ELR (cell line): ENCODE results near the gene FASN.
A peak's percentile ranks its signal among the peaks of the same experiment; 100 is the strongest.

Source experiments
- DNase-seq: peaks from one replicate; pipeline ENCODE4 v3.0.0-alpha.2; 2015; ENCODE audit warnings: low read depth

The FASN gene

DNA sequence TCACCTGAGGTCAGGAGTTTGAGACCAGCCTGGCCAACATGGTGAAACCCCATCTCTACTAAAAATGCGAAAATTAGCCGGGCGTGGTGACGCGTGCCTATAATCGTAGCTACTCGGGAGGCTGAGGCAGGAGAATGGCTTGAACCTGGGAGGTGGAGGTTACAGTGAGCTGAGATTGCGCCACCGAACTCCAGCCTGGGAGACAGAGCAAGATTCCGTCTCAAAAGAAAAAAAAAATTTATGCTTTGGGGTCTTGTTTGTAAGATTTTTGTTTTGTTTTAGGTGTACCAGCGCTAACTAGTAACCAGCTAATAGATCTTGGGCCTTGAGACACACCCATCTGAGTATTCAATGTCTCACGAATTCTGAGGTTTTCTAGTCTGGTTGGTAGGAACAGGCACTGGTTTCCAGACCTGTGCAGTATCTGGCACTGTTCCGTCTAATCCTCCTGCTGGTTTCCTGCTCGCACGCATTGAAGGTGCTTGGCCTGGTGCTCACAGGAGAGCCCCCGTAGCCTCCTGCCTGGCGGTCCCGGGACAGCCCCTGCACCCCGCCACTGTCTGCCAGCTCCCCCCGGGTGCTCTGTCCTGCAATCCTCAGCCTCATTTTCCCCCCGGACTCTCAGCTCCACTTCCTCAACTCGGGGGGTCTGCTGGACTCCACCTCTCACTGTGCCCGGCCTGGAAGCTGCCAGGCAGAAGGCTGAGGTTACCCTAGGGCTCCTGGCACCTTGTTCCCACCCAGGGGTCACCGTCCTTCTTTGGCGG is 21.8 kb downstream of the FASN start:
- DNase-seq = no peak

DNA sequence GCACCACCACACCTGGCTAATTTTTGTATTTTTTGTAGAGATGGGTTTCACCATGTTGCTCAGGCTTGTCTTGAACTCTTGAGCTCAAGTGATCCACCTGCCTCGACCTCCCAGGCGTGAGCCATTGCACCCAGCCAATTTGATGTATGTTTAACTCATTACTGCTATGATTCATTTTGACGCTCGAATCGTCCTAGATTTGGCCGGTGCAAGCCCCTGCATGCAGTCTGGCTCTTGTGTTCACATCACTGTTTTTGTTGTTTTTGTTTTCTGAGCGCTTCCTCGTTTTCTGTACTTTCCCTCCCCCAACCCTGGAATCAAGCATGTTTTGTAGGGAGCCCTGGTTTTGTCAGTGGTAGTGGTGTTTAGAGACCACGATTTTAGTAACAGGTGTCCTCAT is 24.6 kb downstream of the FASN start:
- no peak for DNase-seq

DNA sequence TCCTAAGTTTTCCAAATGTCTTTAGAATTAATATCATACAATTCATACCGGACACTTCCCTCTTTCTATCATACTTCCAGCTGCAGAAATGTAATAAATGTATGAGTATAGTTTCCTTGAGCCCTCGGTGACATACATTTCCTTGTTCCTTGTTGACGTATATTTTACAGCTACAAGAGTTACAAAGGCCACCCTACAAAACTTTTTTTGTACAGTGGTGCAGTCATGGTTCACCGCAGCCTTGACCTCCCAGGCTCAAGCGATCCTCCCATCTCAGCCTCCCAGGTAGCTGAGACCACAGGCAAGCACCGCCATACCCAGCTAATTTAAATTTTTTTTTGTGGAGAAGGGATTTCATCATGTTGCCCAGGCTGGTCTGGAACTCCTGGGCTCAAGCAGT is 25.2 kb downstream of the FASN start:
- DNase-seq = no peak

DNA sequence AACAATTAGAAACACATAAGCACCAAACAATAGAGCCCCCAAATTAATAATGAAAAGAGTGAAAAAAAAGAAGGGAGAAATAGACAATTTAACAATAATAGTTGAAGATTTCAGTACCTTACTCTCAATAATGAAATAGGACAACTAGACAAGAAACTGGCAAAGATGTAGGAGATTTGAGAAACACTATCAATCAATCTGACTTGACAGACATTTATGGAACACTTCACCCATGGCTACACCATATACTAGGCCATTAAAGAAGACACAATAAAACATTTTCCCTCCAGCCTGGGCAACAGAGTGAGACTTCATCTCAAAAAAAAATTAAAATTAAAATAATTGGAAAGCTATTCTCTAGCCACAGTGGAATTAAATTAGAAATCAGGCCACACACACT is 27.4 kb downstream of the FASN start:
- DNase-seq = no peak

DNA sequence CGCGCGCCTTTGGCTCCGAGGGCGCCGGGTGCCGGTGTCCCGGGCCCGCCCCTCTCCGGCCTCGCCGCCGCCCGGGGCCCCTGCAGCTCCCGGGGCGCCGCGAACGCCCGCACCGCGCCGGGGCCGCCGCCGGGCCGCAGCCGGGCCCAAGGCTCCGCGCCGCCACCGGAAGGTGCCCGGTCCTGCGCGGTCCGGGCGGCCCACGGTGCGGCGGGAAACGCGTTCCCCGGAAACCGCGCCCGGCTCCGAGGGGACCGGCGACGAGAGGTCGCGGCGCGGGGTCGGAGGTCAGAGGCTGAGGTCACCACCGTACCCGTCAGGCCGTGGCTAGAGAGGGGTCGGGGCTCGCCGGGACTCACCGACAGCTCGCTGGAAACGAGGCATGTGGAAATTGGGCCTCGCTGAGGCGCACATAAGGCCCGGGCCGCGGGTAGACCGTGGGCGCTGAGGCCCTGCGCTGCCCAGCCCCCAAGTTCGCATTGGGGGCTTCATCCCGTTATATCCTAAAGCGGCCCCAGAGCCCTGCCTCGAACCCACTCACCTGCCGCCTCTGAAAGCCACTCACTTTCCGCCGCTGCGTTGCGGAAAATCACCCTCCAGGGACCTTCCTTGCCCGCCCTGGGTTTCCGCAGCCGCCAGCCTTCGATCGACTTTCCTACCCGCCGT is 32.3 kb downstream of the FASN start, which contains the start of gene DUS1L:
Gene DUS1L, minus strand, starts transcription at position 167 of the 666 bp plus-strand sequence. CDS start 745 bp downstream, outside the sequence.
- DNase-seq = peak; percentile 68

DNA sequence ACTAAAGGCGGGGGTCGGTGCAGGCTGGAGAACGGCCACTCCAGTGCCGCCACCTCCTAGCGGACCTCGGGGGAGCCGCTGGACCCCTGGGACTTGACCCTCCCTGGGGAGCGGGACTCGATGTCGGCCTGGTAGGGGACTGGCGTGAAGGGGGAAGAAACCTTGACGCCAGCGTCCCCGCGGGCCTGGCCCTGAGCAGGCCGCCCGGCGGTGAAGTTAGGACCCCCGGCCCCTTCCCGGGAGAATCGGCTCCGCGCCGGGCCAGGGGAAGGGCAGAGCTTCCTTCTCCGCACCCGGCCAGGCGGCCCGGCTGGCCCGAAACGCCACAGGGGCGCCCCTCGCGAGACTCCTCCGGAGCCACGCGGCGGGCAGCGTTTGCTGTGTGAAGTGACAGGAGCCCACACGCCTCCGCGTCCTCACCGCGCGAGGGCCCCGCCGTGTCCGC is 32.8 kb downstream of the FASN start:
- DNase-seq = peak; percentile 57

DNA sequence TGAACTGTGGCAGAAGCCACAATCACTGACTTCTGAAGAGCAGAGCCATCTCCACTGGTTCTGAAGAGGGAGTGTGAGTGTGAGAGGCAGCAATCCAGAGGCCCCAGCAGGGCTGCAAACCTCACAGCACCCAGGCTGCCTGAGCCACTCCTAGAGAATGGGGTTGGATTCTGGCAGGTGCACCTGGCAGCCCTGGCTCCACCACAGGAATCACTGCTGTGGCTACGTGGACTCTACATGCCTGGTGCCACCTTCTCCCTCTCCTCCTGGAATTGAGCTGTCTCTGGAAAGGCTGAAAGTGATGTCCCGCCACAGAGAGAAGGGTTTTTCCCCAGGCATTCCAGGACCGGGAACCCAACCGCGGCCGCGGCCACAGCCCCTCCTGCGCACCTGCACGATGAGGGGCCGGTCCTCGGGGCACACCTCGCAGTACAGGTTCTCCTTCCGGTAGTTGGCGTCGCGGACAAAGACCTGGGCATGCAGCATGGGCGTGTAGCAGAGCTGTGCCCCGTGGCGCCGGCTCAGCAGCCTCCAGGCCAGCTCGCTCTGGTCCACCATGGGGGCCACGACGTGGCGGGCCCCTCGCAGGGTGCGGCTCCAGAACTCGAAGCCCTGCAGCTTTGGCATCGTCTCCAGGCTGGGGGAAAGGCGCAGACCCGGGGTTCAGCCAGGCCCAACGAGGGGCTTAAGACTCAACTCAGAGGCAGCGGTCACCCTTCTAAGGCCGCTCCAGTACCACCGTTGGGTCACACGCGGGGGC is 33.4 kb downstream of the FASN start:
- DNase-seq = no peak

DNA sequence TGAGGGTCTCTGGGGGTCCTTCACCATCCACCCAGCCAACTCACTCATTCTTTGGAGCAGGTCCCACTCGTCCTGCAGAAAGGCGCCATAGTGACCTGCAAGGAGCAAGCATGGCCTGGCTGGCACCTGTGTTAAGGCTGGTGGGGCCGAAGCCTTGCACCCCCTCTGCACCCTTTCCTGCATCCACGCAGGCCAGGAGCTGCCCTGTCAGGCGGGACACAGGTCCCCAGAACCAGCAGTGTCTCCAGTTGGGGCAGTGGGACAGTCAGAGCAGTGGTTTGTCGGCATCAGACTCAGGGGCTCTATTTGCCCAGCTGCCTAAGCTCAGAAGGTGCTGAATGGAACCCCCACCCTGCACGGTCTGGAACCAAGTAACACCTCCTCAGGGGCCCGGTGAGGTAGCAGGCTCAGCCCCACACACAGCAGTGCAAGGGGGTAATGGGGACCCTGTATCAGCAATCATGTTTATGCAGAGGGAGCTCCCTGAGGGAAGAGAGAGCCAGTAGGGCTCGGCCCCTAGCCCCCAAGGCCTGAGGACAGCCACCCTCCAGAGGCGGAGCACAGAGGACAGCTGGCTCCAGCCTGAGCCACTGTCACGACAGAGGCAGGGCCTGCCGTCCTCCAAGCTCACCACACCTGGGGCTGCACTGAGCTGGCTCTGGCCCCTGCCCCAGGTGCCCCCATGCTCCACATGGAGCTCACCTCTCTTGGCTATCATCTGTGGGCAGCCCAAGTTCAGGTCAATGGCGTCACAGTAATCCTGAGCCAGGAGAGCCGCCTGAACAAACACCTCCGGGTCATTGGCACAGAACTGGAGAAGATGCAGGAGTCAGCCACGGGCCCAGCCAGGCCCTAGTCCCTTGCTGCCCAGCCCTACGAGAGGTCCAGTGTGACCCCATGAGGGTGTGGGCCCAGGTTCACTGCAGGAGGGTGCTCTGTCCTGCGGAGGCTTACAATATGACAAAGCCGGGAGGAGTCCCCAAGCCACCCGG is 34.3 kb downstream of the FASN start:
- DNase-seq = no peak

DNA sequence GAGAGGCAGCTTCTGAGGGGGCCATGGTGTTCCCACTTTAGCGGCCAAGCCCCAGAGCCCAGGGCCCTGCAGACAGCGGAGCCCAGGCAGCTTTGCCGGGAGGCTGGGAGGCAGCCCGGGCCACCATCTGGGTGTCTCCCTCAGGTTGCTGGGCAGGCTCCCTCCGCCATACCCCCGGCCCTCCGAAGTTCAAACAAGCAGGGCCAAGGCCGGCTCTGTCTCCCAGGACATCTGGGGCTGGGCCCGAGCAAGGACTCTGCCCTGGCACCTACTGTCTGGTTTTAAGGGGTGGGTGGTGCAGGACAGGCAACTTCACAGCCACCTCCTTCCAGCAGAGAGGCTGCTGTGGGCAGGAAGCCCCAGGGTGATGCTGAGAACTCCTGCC is 35.1 kb downstream of the FASN start:
- no peak for DNase-seq

DNA sequence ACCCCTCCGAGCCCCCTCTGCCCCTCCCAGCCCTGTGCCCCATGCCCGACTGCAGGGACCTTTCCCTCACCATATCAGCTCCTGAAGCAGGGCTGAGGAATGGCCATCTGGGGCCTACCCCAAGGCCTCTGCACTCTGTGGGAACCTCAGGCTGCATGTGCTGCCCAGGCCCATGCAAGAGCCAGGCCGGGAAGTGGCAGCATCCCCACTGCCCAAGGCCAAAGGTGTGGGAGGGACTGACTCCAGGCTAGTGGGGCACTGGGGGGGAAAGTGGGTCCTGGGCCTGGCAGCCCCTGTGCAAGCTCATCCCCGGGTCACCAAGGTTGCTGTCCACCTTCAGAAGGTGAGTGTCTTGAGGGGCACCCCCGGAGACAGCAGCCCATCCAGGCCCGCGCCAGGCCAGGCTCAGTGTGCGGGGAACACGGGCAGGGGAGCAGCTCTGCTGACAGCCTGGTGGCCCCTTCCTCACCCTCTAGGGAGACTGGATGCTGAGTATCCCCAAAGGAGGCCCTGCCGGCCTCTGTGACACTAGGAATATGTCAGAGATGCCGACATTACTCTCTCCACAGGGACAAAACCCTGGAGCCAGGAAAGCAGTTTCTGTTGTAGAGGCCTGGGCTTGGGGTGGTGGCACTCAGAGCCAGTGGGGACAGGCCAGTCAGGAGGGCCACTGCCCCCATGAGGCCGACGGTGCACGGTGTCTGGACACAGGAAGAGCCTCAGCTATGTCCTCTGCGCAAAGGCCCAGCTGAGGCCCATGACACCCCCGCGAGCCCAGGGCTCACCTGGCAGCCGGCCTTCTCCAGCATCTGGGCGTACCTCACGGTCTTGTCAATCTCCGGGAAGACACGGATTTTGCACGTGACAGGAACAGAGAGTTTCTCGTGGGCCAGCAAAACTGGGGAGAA is 35.7 kb downstream of the FASN start:
- DNase-seq = no peak

DNA sequence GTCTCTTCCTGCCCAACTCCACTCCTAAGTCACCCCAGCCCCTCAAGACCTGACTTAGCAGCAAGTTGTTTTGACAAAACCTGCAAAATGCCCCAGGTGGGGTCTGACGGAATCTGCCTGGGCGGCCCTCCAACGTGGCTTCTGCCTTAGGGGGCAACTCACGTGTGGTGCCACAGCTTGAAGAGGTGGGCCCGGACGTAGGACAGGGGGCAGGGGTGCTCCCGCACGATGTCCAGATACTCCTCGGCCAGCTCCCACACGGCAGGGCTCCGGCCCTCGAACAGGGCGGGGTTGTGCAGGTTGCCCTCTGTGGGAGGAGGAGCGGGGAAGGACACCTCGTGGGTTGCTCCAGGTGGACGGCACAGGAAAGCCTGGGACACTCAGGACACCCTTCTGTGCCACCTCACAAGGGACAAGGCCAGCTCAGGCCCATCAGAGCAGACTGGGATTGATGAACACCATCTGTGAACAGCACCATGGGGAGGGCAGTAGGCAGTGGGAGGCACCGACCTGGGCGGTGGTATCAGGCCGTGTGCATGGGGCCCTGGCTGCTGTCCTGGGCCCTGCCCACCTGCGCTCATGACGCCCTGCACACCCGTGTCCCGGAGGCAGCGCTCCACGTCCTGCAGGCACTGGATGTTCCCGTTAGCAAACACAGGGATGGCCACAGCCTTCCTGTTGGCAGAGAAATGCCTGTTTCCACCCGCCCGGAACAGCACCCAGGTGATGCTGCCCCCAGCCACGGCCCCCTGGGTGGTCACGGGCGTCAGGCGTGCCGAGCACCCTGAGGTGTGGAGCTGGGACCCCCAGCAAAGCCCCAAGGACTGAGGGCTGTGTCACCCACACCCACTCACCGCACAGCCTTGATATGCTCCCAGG is 36.8 kb downstream of the FASN start:
- no peak for DNase-seq

DNA sequence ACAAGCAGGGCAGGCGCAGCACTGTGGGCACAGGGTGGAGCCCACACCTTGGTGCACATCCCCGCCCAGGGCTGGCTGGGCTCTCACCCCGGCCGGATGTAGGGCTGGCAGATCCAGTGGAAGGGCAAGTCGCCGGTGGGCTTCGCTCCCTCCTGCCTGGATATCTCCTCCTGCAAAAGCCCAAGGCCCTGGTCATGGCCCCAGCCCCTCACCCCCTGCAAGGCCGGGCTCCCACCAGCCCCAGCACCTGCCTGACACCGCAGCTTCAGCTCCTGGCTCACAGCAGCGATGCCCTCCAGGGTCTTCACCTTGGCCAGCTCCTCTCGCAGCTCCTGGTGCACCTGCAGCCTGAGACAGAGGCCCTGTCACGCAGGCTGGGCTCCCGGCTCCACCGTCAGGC is 37.4 kb downstream of the FASN start:
- DNase-seq = no peak

DNA sequence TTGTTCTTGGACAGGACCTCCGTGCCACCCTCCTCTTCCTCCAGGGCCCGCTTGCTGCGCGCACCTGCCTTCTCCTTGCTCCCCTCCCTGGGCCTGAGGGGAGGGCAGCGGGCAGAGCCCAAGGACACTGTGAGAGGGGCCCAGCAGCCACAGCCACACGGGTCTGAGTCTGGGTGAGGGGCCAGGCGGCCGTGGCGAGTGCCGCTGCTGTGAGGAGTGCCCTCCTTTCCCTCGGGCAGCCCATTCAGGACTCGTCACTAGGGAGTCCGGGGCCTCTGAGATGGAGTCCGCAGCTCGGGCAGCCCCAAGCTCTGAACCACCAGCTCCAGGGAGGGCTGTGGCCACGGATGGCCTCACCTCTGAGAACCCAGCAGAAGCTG is 38.0 kb downstream of the FASN start:
- no peak for DNase-seq

DNA sequence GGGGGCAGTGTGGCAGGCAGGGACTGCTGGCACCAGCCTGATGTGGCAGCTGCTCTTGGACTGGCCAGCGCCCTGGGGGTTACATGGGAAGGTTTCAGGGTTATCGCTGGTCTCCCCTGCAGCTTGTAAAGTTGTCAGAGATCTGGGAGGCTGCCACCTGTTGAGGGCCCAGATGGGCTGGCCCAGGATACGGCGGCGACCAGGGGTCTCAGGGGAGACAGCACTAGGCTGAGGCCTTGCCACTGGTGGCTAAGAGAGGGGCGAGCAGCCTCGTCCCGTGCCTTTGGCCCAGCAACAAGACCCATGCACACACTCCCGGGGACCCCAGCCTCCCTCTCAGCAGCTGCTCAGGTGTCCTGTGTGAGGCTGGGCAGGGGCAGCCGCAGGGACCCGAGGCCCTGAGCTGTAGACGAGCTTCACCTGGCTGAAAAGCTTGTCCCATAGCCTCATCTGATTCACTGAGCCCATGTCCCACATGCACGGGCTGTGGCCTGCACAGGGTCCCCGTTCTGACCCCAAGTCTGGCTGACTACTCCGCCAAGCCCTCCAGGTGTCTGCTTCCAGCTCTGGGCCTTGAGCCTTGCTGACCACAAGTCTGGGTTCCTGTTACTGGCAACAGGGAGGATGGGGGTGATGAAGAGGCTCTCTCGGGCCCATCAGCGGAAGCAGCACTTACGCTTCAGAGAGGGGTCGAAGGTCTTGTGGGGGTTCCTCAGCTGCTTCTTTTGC is 38.6 kb downstream of the FASN start:
- no peak for DNase-seq

DNA sequence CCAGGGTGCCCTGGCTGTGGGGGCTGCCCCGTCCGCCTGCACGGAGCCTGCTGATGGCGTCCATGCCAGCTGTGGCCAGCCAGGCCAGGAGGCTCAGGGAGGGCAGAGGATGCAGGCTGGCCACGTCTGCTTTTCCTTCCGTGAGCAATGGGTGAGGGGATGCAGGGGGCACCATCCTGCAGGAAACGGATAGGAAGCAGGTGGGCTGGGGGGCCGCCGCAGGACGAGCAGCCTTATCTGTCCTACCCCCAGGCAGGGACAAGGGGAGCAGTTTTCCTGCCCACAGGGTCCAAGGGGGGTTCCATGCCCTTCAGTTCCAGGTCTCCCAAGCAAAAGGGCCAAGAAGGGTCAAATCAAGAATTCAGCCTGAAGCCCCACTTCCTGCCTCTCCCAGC is 39.2 kb downstream of the FASN start:
- no peak for DNase-seq

DNA sequence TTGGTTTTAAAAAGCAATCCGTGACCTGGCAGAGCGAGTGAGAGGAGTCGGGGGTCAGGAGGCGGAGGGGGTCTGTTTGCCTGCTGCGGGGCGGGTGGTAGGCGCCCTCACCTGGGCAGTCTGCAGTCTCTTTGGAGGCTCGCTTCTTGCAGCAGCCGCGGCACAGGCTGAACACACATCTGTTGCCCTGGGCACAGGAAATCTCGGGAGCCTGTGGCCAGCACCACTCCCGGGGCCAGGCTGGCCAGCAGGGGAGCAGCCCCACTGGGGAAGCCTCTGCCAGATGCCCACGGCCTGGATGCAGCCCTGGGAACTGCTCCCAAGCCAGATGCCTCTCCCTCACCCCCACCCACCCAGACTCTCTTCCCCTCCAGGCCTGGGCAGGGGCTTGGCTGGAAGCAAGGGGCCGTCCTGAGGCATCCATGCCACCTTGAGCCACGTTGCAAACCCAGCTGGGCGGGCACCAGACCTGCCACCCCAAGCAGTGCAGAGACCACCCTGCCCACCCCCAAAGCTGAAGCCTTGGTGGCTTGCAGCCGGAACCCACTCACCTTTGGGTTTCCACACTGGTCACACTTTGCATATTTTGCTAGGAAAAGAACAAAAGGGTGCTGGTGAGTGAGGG is 39.7 kb downstream of the FASN start:
- no peak for DNase-seq

DNA sequence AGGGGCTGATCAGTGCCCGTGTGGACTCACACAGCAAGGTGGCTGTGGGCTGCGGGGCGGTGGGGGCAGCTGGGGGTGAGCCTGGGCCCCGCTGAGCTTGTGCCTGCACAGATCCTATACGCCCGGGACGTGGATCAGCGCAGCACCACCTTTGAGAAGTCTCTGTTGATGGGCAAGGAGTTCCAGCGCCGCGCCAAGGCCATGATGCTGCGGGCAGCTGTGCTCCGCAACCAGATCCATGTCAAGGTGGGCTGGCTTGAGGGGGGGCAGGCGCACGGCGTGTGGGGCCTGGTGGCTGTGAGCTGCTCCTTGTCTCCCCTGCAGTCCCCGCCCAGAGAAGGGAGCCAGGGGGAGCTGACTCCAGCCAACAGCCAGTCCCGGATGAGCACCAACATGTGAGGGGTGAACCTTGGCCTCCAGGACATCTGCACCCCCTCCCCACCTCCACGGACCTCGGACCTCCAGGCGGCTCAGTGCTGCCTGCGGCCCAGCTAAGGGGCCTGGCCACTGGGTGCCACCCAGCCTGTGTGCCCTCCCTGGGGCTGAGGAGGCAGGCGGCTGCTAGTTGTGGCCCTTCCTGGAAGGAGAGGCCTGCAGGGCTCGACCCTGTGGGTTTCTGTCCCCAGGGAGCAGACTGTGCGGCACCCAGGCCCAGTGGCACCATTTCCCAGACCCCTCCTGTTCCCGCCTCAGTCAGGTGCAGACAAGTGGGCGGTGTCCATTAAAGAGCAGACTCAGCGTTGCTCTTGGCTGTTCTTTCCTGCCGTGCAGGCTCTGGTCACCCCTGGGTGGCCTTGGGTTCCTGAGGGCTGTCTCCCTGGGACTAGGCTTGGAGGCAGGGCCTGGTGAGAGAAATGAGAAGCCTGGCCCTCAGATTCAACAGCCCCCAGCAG is 41.1 kb downstream of the FASN start:
- DNase-seq = no peak
